ENCODE results near the gene FBXO30. TPM values are rescaled to one million over a fixed set of nuclear protein-coding genes. Genes with fewer than 3 reads are reported as not detected.

FBXO30 gene
- total and polyA plus RNA-seq, 9 of the 15 experiments (the other 6 are each of a cell fraction or from before 2014, with no cell fraction given), result 3.6 to 12.8 (median 7.1) TPM

DNA sequence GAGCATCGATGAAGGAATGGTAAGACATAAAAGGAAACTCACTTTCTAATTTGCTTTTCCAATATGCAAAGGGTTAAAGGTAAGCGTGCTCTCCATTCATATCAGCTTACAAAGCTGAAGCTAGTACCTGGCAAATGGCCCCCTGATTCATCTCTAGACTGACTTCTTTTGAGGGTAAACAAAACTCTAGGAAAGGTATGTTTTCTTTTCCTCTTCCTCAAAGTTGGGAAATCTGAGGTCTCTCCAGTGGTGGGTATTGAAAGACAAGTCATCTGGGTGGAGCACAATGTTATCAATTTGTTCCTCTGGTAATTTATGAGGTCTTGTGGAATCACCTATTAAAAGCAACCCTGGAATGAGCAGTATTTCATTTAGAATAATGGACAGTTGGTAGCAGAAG, 7.9 kb upstream of the FBXO30 start:
- in situ Hi-C loops (cut with MboI), result no loop called here

More for the DNA sequence above, 7.9 kb upstream of the FBXO30 start:
- ATAC-seq, result no peak
- intact Hi-C loops (cut with micrococcal nuclease), result no loop called here
- Histone ChIP-seq H2AFZ (ENCODE audit: low read depth, low read length) (no peak overlapping the region), H3K27me3 (ENCODE audit: control insufficient read depth in 2 of 2, insufficient read depth in 2 of 2, low read length in 2 of 2) (no peaks in the 10 kb centered on the region), H4K20me1 (replicated peaks; ENCODE audit: control insufficient read depth, insufficient read depth, low read length) (no peaks in the 10 kb centered on the region), H3K9ac (ENCODE audit: insufficient read depth in 1 of 2, low read depth in 2 of 2, low read length in 2 of 2) (no peak overlapping the region), H3K79me2 (ENCODE audit: control insufficient read depth, insufficient read depth, low read length) (no peaks in the 10 kb centered on the region), H3K4me1 (replicated peaks in 1 of 2; ENCODE audit: control insufficient read depth in 2 of 2, insufficient read depth in 2 of 2, low read length in 2 of 2) (no peaks in the 10 kb centered on the region), H3K36me3 (ENCODE audit: control insufficient read depth, insufficient read depth, low read length) (no peaks in the 10 kb centered on the region), H3K27ac (ENCODE audit: extremely low read depth, low read depth, low read length) (no peak overlapping the region), H3K4me2 (ENCODE audit: insufficient read depth, low read length) (no peak overlapping the region), H3K9me3 (replicated peaks; ENCODE audit: control insufficient read depth, insufficient read depth, low read depth, low read length) (no peaks in the 10 kb centered on the region), H3K4me3 (no peak overlapping the region), H3K9me1 (ENCODE audit: control insufficient read depth, insufficient read depth, low read length) (no peaks in the 10 kb centered on the region)
- DNase-seq (ENCODE audit: extremely low read depth in 1 of 4, low spot score in 3 of 4), result no peak
- 37% methylated on average over 2 of the region's 2 CpGs for WGBS (ENCODE audit: insufficient coverage, low coverage, missing lambda C conversion rate)
- FAIRE-seq, result no peak
- ChIA-PET POLR2A (interaction anchor here (1.6 to 2.1 kb wide), 2 partner anchors 8 to 10 kb away, joined by 5 to 11 read pairs; partner anchors contain the start of gene FBXO30), CTCF (ENCODE audit: low intra/inter-chr PET ratio) (no interaction called here)
- TF ChIP-seq ZNF707 (CRISPR knock-in tag; conservative IDR thresholded peaks at IDR 0.05) (no peak), ZNF347 (CRISPR knock-in tag; IDR thresholded peaks at IDR 0.05; ENCODE audit: low read depth) (no peak), SREBF1 (IDR thresholded peaks at IDR 0.05; ENCODE audit: borderline replicate concordance, low read depth, low read length) (no peak), HMG20A (CRISPR knock-in tag; conservative IDR thresholded peaks at IDR 0.05) (no peak)
- TF ChIP-seq, protein P1, sequence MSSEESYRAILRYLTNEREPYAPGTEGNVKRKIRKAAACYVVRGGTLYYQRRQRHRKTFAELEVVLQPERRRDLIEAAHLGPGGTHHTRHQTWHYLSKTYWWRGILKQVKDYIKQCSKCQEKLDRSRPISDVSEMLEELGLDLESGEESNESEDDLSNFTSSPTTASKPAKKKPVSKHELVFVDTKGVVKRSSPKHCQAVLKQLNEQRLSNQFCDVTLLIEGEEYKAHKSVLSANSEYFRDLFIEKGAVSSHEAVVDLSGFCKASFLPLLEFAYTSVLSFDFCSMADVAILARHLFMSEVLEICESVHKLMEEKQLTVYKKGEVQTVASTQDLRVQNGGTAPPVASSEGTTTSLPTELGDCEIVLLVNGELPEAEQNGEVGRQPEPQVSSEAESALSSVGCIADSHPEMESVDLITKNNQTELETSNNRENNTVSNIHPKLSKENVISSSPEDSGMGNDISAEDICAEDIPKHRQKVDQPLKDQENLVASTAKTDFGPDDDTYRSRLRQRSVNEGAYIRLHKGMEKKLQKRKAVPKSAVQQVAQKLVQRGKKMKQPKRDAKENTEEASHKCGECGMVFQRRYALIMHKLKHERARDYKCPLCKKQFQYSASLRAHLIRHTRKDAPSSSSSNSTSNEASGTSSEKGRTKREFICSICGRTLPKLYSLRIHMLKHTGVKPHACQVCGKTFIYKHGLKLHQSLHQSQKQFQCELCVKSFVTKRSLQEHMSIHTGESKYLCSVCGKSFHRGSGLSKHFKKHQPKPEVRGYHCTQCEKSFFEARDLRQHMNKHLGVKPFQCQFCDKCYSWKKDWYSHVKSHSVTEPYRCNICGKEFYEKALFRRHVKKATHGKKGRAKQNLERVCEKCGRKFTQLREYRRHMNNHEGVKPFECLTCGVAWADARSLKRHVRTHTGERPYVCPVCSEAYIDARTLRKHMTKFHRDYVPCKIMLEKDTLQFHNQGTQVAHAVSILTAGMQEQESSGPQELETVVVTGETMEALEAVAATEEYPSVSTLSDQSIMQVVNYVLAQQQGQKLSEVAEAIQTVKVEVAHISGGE (CRISPR knock-in tag; IDR thresholded peaks at IDR 0.05), result no peak
- TF ChIP-seq, protein P2, sequence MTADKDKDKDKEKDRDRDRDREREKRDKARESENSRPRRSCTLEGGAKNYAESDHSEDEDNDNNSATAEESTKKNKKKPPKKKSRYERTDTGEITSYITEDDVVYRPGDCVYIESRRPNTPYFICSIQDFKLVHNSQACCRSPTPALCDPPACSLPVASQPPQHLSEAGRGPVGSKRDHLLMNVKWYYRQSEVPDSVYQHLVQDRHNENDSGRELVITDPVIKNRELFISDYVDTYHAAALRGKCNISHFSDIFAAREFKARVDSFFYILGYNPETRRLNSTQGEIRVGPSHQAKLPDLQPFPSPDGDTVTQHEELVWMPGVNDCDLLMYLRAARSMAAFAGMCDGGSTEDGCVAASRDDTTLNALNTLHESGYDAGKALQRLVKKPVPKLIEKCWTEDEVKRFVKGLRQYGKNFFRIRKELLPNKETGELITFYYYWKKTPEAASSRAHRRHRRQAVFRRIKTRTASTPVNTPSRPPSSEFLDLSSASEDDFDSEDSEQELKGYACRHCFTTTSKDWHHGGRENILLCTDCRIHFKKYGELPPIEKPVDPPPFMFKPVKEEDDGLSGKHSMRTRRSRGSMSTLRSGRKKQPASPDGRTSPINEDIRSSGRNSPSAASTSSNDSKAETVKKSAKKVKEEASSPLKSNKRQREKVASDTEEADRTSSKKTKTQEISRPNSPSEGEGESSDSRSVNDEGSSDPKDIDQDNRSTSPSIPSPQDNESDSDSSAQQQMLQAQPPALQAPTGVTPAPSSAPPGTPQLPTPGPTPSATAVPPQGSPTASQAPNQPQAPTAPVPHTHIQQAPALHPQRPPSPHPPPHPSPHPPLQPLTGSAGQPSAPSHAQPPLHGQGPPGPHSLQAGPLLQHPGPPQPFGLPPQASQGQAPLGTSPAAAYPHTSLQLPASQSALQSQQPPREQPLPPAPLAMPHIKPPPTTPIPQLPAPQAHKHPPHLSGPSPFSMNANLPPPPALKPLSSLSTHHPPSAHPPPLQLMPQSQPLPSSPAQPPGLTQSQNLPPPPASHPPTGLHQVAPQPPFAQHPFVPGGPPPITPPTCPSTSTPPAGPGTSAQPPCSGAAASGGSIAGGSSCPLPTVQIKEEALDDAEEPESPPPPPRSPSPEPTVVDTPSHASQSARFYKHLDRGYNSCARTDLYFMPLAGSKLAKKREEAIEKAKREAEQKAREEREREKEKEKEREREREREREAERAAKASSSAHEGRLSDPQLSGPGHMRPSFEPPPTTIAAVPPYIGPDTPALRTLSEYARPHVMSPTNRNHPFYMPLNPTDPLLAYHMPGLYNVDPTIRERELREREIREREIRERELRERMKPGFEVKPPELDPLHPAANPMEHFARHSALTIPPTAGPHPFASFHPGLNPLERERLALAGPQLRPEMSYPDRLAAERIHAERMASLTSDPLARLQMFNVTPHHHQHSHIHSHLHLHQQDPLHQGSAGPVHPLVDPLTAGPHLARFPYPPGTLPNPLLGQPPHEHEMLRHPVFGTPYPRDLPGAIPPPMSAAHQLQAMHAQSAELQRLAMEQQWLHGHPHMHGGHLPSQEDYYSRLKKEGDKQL (CRISPR knock-in tag; IDR thresholded peaks at IDR 0.05; ENCODE audit: borderline replicate concordance), result no peak
- no TSS peak for BruUV-seq (replicated peaks)

All from K562 (cell line).